ENCODE measurements around the gene SSR1. TPM values are rescaled to one million over a fixed set of nuclear protein-coding genes. Genes with fewer than 3 reads are reported as not detected.
A peak's percentile ranks its signal among the peaks of the same experiment; 100 is the strongest.

The SSR1 gene
- total and polyA plus RNA-seq, 2 of the 13 experiments (the other 11 are each of a cell fraction or from before 2014, with no cell fraction given) = 203 to 243 TPM

DNA sequence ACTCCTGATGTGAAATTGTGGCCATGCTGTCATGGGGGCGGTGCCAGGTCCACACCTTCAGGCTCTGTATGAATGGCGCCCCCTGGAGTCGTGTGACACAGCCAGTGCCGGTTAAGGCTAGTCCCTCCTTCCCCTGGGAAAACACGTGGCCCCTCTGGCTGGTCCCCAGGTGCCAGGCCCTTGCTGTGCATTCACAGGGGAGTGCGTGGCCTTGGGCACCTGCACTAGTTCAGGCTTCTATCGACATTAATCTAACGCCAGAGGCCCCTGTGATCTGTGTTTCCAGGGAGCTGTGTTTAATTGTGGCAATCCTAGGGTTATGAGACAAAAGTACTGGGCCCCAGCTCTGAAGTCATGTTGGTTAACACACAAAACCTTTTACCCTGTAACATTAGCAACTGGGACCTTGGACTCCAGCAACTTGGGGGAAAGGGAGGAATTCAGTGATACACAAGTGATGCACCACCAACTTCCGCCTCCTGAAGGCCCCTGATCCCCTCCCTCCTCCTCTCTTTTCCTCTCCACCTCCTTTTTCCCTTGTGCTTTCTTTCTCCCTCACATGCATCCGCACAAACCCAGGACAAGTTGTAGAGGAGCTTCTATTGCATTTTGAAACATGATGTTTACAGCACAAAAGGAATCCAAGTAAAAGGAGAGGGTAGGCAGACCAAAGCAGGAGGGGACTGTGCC, 74.0 kb downstream of the SSR1 start (continued):
- TF ChIP-seq, protein P1, sequence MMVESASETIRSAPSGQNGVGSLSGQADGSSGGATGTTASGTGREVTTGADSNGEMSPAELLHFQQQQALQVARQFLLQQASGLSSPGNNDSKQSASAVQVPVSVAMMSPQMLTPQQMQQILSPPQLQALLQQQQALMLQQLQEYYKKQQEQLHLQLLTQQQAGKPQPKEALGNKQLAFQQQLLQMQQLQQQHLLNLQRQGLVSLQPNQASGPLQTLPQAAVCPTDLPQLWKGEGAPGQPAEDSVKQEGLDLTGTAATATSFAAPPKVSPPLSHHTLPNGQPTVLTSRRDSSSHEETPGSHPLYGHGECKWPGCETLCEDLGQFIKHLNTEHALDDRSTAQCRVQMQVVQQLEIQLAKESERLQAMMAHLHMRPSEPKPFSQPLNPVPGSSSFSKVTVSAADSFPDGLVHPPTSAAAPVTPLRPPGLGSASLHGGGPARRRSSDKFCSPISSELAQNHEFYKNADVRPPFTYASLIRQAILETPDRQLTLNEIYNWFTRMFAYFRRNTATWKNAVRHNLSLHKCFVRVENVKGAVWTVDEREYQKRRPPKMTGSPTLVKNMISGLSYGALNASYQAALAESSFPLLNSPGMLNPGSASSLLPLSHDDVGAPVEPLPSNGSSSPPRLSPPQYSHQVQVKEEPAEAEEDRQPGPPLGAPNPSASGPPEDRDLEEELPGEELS (CRISPR knock-in tag; IDR thresholded peaks at IDR 0.05) = peak; percentile 65; the same call in 1 of the 2 replicates
- TF ChIP-seq, protein P2, sequence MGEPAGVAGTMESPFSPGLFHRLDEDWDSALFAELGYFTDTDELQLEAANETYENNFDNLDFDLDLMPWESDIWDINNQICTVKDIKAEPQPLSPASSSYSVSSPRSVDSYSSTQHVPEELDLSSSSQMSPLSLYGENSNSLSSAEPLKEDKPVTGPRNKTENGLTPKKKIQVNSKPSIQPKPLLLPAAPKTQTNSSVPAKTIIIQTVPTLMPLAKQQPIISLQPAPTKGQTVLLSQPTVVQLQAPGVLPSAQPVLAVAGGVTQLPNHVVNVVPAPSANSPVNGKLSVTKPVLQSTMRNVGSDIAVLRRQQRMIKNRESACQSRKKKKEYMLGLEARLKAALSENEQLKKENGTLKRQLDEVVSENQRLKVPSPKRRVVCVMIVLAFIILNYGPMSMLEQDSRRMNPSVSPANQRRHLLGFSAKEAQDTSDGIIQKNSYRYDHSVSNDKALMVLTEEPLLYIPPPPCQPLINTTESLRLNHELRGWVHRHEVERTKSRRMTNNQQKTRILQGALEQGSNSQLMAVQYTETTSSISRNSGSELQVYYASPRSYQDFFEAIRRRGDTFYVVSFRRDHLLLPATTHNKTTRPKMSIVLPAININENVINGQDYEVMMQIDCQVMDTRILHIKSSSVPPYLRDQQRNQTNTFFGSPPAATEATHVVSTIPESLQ (CRISPR knock-in tag; conservative IDR thresholded peaks at IDR 0.05) = no peak
- TF ChIP-seq ZNF7 (CRISPR knock-in tag; IDR thresholded peaks at IDR 0.05) (no peak), RELA (CRISPR knock-in tag; IDR thresholded peaks at IDR 0.05) (no peak), ZNF235 (CRISPR knock-in tag; IDR thresholded peaks at IDR 0.05; ENCODE audit: borderline replicate concordance) (no peak), RARG (CRISPR knock-in tag; IDR thresholded peaks at IDR 0.05; ENCODE audit: low read depth) (no peak), ZNF501 (CRISPR knock-in tag; IDR thresholded peaks at IDR 0.05) (peak; percentile 92), HMG20A (CRISPR knock-in tag; IDR thresholded peaks at IDR 0.05; ENCODE audit: borderline replicate concordance) (peak; percentile 44), HCFC1 (IDR thresholded peaks at IDR 0.05; ENCODE audit: low read depth, low read length) (no peak), PCBP1 (IDR thresholded peaks at IDR 0.05; ENCODE audit: borderline replicate concordance, low read depth, low read length) (no peak), POLR2G (IDR thresholded peaks at IDR 0.05; ENCODE audit: low read depth, low read length) (peak; percentile 31; the same call in 1 of the 2 replicates), NR1H2 (CRISPR knock-in tag; IDR thresholded peaks at IDR 0.05; ENCODE audit: borderline replicate concordance, low read depth) (no peak), RXRA (CRISPR knock-in tag; IDR thresholded peaks at IDR 0.05) (peak; percentile 53), REPIN1 (CRISPR knock-in tag; IDR thresholded peaks at IDR 0.05; ENCODE audit: borderline replicate concordance, low read depth) (peak; percentile 94)
- TF ChIP-seq, protein P3, sequence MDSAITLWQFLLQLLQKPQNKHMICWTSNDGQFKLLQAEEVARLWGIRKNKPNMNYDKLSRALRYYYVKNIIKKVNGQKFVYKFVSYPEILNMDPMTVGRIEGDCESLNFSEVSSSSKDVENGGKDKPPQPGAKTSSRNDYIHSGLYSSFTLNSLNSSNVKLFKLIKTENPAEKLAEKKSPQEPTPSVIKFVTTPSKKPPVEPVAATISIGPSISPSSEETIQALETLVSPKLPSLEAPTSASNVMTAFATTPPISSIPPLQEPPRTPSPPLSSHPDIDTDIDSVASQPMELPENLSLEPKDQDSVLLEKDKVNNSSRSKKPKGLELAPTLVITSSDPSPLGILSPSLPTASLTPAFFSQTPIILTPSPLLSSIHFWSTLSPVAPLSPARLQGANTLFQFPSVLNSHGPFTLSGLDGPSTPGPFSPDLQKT (CRISPR knock-in tag; IDR thresholded peaks at IDR 0.05; ENCODE audit: borderline replicate concordance) = no peak
- TF ChIP-seq, protein P4, sequence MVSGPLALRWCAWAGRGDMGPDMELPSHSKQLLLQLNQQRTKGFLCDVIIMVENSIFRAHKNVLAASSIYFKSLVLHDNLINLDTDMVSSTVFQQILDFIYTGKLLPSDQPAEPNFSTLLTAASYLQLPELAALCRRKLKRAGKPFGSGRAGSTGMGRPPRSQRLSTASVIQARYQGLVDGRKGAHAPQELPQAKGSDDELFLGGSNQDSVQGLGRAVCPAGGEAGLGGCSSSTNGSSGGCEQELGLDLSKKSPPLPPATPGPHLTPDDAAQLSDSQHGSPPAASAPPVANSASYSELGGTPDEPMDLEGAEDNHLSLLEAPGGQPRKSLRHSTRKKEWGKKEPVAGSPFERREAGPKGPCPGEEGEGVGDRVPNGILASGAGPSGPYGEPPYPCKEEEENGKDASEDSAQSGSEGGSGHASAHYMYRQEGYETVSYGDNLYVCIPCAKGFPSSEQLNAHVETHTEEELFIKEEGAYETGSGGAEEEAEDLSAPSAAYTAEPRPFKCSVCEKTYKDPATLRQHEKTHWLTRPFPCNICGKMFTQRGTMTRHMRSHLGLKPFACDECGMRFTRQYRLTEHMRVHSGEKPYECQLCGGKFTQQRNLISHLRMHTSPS (CRISPR knock-in tag; IDR thresholded peaks at IDR 0.05; ENCODE audit: low read depth) = peak; percentile 90
- TF ChIP-seq, protein P5, sequence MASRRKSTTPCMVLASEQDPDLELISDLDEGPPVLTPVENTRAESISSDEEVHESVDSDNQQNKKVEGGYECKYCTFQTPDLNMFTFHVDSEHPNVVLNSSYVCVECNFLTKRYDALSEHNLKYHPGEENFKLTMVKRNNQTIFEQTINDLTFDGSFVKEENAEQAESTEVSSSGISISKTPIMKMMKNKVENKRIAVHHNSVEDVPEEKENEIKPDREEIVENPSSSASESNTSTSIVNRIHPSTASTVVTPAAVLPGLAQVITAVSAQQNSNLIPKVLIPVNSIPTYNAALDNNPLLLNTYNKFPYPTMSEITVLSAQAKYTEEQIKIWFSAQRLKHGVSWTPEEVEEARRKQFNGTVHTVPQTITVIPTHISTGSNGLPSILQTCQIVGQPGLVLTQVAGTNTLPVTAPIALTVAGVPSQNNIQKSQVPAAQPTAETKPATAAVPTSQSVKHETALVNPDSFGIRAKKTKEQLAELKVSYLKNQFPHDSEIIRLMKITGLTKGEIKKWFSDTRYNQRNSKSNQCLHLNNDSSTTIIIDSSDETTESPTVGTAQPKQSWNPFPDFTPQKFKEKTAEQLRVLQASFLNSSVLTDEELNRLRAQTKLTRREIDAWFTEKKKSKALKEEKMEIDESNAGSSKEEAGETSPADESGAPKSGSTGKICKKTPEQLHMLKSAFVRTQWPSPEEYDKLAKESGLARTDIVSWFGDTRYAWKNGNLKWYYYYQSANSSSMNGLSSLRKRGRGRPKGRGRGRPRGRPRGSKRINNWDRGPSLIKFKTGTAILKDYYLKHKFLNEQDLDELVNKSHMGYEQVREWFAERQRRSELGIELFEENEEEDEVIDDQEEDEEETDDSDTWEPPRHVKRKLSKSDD (CRISPR knock-in tag; IDR thresholded peaks at IDR 0.05; ENCODE audit: low read depth) = peak; percentile 84
